Measurements from ENCODE around the gene ARL15. TPM values are rescaled to one million over a fixed set of nuclear protein-coding genes. Genes with fewer than 3 reads are reported as not detected.

ARL15 gene
- total and polyA plus RNA-seq, 2 experiments from 2014 or later: 7.8 to 9.9 TPM

DNA sequence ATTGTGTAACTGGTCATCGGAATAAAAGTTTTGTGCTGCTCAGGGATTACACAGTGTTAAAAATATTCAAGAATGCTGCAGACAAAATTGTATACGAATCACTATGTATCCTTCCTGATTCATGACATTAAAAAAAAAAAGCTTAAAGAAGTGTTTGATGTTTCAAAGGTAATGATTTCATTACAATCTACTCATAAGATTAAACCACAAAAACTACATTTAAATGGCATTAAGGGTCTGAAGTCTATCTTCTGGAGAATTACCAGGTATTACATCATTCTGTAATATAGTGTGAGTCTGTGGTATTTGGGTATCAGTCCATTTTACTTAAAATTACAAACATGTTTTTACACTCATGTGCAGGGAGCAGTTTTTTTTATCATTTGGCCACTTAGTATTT, 425.5 kb downstream of the ARL15 start:
- 22 to 31% methylated on average over 2 of the region's 2 CpGs for WGBS, 2 experiments (ENCODE audit: low coverage in 1 of 2, low lambda C conversion rate in 2 of 2, missing lambda C conversion rate in 2 of 2)

DNA sequence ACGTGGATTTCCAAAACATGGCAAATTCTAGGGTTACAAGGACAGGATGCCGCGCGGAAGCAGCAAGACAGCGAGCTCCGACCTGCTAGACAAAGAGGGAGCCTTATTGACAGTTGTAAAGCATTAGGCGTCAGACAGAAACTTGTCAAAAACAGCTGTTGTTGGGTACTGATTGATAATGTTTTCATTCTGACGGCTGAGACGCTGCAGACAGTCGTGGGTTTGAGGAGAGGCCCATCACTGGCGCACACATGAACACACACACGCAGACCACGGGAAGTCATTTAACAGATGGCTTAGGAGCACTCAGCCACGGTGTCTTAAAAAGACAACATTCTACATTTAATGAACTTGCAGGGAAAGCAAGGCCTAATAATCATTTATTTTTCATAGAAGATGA, 426.0 kb downstream of the ARL15 start:
- no peak for DNase-seq
- Histone ChIP-seq H3K4me2 (ENCODE audit: unreplicated experiment) (no peak overlapping the region), H3F3A (ENCODE audit: insufficient read depth) (peaks cover 8% of the 10 kb centered on the region; the same call in 1 of the 2 replicates), H4K20me1 (ENCODE audit: insufficient read depth) (no peaks in the 10 kb centered on the region), H3K9me3 (ENCODE audit: low read depth) (no peaks in the 10 kb centered on the region), H3K9me2 (ENCODE audit: insufficient read depth) (no peaks in the 10 kb centered on the region), H3K36me3 (ENCODE audit: low read depth) (no peaks in the 10 kb centered on the region), H3K27ac (no peak overlapping the region), H3K4me1 (ENCODE audit: insufficient read depth) (peaks cover 22% of the 10 kb centered on the region), H3K79me2 (ENCODE audit: insufficient read depth) (no peaks in the 10 kb centered on the region), H3K27me3 (replicated peaks; ENCODE audit: insufficient read depth) (no peaks in the 10 kb centered on the region), H3K9ac (no peak overlapping the region), H2AFZ (peak overlapping the region; percentile 61), H3K4me3 (no peak overlapping the region)
- WGBS, 2 experiments (ENCODE audit: low coverage in 1 of 2, low lambda C conversion rate in 2 of 2, missing lambda C conversion rate in 2 of 2): 66 to 73% methylated on average over 14 of the region's 14 CpGs
- TF ChIP-seq EZH2 (IDR thresholded peaks at IDR 0.05; ENCODE audit: insufficient read depth, poor library complexity, severe bottlenecking) (no peak), EZH2phosphoT487 (IDR thresholded peaks at IDR 0.05; ENCODE audit: insufficient read depth, low read depth) (no peak)
- in situ Hi-C loops (cut with MboI): no loop called here

More for the DNA sequence above, 425.5 kb downstream of the ARL15 start:
- Histone ChIP-seq H3K27ac (no peak overlapping the region), H3F3A (ENCODE audit: insufficient read depth) (peaks cover 8% of the 10 kb centered on the region; the same call in 1 of the 2 replicates), H3K9me2 (ENCODE audit: insufficient read depth) (no peaks in the 10 kb centered on the region), H3K4me3 (no peak overlapping the region), H3K9me3 (ENCODE audit: low read depth) (no peaks in the 10 kb centered on the region), H2AFZ (peak overlapping the region; percentile 61), H3K4me2 (ENCODE audit: unreplicated experiment) (no peak overlapping the region), H3K9ac (no peak overlapping the region), H3K36me3 (ENCODE audit: low read depth) (no peaks in the 10 kb centered on the region), H3K79me2 (ENCODE audit: insufficient read depth) (no peaks in the 10 kb centered on the region), H3K4me1 (ENCODE audit: insufficient read depth) (peaks cover 22% of the 10 kb centered on the region), H4K20me1 (ENCODE audit: insufficient read depth) (no peaks in the 10 kb centered on the region), H3K27me3 (replicated peaks; ENCODE audit: insufficient read depth) (no peaks in the 10 kb centered on the region)
- peak; percentile 38 for DNase-seq
- in situ Hi-C loops (cut with MboI): no loop called here
- TF ChIP-seq EZH2phosphoT487 (IDR thresholded peaks at IDR 0.05; ENCODE audit: insufficient read depth, low read depth) (no peak), EZH2 (IDR thresholded peaks at IDR 0.05; ENCODE audit: insufficient read depth, poor library complexity, severe bottlenecking) (no peak)

DNA sequence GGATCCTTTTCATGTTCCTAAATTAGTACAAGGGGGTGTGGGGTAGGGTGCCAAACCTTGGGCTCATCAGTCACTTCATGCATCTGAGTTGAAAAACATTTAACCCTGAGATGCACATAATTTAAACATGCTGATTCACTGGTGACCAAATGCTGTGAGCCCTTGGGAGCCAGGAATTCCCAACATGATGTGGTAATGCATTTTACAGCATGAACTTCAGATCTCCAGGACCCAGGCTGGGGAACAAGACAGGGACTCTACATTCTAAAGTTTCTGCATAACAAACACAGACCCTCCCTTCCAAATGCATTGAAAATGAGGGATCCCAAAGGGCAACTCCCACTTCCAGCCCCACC, 427.7 kb downstream of the ARL15 start:
- no peak overlapping the region for H2AFZ ChIP-seq
- no peaks in the 10 kb centered on the region for H3K9me2 ChIP-seq (ENCODE audit: insufficient read depth)
- DNase-seq: peak; percentile 45

DNA sequence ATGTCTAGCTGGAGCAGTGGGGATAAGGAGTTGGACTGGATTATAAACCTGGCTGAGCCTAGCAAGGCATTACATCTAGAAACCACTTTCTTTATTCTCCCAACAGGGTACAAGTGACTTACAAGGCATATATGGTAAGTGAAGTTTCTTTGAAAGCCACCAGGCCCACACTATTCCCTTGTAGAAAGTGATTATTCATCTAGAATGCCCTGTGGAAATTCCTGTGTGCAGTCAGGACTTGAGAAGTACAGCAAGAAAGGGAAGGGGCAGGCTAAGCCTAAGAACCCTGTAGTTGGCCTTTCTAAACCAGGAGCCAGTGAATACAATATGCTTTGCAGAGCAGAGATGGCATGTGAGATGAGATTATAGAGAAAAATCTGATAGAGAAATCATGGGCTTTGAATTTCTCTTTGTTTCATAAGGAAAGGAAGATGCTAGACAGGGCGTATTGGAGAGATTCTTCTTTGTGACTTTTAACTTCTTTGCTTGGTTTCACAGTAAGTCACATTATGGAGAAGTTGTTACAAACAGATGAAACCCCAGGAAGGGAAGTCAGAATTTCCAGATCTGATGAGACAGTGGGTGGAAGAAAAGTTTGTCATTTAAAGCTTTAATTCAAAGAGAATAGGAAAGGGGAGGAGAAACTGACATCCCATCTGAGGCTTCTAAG, 428.2 kb downstream of the ARL15 start:
- Histone ChIP-seq H2AFZ (no peak overlapping the region), H3K4me2 (ENCODE audit: unreplicated experiment) (peak overlapping the region; percentile 13), H3K27ac (no peak overlapping the region), H3F3A (ENCODE audit: insufficient read depth) (peaks cover 17% of the 10 kb centered on the region), H3K9me2 (ENCODE audit: insufficient read depth) (no peaks in the 10 kb centered on the region), H3K9me3 (ENCODE audit: low read depth) (no peaks in the 10 kb centered on the region), H3K4me1 (ENCODE audit: insufficient read depth) (peaks cover 34% of the 10 kb centered on the region), H3K36me3 (ENCODE audit: low read depth) (no peaks in the 10 kb centered on the region), H4K20me1 (ENCODE audit: insufficient read depth) (no peaks in the 10 kb centered on the region), H3K79me2 (ENCODE audit: insufficient read depth) (no peaks in the 10 kb centered on the region), H3K27me3 (replicated peaks; ENCODE audit: insufficient read depth) (no peaks in the 10 kb centered on the region), H3K9ac (no peak overlapping the region), H3K4me3 (no peak overlapping the region)
- 90 to 95% methylated on average over 1 of the region's 1 CpG for WGBS, 2 experiments (ENCODE audit: low coverage in 1 of 2, low lambda C conversion rate in 2 of 2, missing lambda C conversion rate in 2 of 2)
- DNase-seq: peak; percentile 7
- in situ Hi-C loops (cut with MboI): no loop called here
- TF ChIP-seq EZH2 (IDR thresholded peaks at IDR 0.05; ENCODE audit: insufficient read depth, poor library complexity, severe bottlenecking): no peak

More for the DNA sequence above, 427.7 kb downstream of the ARL15 start:
- no peaks in the 10 kb centered on the region for H4K20me1 ChIP-seq (ENCODE audit: insufficient read depth)
- H3K4me1 ChIP-seq (ENCODE audit: insufficient read depth): peaks cover 29% of the 10 kb centered on the region
- H3K9me3 ChIP-seq (ENCODE audit: low read depth): no peaks in the 10 kb centered on the region
- H3F3A ChIP-seq (ENCODE audit: insufficient read depth): peaks cover 14% of the 10 kb centered on the region
- TF ChIP-seq EZH2phosphoT487 (IDR thresholded peaks at IDR 0.05; ENCODE audit: insufficient read depth, low read depth): no peak
- TF ChIP-seq EZH2 (IDR thresholded peaks at IDR 0.05; ENCODE audit: insufficient read depth, poor library complexity, severe bottlenecking): no peak
- in situ Hi-C loops (cut with MboI): no loop called here
- H3K27me3 ChIP-seq (replicated peaks; ENCODE audit: insufficient read depth): no peaks in the 10 kb centered on the region
- H3K36me3 ChIP-seq (ENCODE audit: low read depth): no peaks in the 10 kb centered on the region
- H3K27ac ChIP-seq: no peak overlapping the region
- no peaks in the 10 kb centered on the region for H3K79me2 ChIP-seq (ENCODE audit: insufficient read depth)
- no peak overlapping the region for H3K4me3 ChIP-seq
- H3K4me2 ChIP-seq (ENCODE audit: unreplicated experiment): peak overlapping the region; percentile 13
- H3K9ac ChIP-seq: no peak overlapping the region
